ENCODE measurements around the gene MTA3.

GRCh38 chr2:42756966-42757513 is 188.6 kb downstream of the MTA3 start:
- TF ChIP-seq CTCF (IDR thresholded peaks at IDR 0.05) = no peak
- no peak for TF ChIP-seq POLR2A (IDR thresholded peaks at IDR 0.05)
- TF ChIP-seq EP300 (IDR thresholded peaks at IDR 0.05) = no peak
